Measurements from ENCODE around the gene MRPL28.
"Not testable (repeated sequence)": the region's sequence is repeated elsewhere in the genome, so short reads cannot be mapped to it uniquely, and the experiment has no call there.

The MRPL28 gene

DNA sequence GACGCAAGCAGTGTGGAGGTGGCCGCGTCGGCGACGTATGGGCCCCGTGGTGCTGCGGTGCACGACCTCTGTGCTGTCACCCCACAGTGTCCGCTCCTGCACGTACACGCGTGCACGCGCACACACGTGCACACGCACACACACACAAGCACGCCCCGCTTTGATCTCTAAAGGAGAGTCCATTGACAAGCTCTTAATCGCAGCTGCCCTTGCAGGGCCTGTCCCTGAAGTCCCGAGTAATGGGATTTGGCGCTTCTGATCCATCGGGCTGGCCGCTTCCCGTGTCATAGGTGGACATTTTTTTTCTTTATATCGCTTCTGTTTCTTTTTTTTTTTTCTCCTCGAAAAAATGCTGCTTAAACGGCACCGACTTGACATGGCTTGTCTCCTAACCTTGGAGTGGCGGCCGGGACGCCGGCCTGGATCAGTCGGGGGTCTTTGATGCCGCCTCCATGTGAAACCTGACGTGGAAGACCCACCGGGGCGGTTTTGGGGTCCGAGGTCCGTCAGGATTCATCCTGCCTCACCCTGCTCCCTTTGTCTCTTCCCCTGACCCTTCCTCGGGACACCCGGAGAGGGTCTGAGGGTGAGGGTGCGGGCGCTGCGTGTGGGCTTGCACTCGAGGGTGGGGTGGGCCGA lies 9.5 kb downstream of the MRPL28 start:
- in situ Hi-C loops (cut with HindIII; ENCODE audit: low sequenced_read_pairs), result no loop called here

DNA sequence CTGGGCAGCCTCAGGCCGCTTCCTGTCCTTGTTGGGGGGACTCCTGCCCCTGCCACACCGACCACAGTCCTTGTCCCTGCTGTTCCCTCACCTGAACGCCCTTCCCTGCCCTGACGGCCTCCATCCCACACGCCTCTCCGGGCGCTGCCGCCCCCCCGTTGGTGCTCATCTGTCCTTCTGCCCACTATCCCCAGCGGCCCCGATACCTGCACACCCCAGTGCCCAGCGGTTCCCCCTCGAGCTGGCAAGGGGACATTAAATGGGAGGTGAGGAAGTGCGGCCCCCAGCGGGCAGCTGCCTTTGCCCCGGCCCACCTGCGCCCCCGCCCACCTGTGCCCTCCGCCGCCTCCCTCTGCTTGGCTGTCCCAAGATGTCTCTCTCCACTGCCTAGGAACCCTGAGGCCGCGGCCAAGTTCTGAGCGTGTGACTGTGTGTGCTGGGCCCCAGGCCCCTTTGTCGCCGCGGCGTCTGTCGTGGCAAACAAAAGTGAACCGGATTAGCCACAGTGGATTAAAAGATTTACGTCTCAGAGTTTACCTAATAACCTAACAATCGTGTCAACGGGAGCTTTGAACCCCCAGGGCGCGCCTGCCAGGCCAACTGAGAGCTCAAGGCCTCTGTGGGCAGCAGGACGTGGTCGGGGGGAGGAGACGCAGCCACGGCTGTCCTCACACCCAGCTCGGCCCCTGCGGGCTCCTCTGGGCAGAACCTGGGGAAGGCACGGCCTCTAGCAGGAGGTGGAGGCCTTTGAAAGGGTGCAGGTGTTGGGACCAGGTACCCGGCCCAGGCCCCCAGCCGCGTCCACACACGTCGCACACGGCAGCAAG lies 10.3 kb downstream of the MRPL28 start:
- in situ Hi-C loops (cut with HindIII; ENCODE audit: low sequenced_read_pairs), result no loop called here

DNA sequence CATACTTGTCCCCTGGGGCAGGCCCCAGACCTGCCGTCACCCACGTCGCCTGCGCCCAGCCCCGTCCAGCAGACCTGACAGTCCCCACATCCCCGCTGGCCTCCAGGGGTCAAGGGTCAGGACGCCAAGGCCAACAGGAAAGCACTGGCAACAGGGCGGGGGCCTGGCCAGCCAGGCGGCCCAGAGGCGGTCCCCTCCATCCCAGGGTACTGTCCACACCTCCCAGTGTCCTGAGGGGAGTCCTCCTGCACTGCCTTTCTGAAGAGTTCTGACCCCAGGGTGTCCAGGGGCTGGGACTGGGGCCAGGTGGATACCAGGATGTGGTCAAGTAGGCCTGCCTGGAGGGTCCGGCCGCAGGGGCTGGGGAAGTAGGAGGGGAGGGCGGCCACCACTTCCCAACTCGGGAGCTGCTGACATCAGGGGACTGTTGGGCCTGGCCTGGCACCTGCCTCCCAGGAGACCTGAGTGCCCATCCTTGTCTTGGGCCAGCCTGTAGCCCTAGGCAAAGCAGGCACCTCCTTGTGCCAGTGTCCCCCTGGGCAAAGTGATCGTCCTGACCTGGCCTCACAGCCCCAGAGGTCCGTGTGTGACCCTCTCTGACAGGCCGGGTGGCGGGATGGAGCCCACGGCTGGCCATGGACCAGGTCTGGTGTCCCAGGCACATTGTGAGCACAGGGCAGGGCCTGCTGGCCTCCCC lies 11.1 kb downstream of the MRPL28 start:
- in situ Hi-C loops (cut with HindIII; ENCODE audit: low sequenced_read_pairs), result no loop called here

DNA sequence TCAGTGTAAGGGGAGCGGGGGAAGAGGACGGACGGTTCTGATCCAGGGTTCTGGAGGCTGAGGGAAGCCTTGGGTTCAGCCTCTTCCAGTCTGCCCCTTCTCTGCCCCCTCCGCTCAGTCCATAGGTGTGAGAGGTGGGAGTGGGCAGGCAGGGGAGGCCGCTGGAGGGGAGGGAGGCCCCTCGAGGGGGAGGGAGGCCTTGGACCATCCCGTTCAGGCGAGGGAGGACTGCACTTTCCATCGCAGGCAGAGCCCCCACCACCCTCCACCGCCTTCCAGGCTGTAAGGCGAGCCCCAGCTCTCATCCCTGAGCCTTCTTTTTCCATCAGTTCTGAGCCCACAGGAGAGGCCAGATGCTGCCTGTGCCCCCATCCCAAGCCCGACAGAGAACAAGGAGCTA lies 13.6 kb downstream of the MRPL28 start:
- in situ Hi-C loops (cut with HindIII; ENCODE audit: low sequenced_read_pairs), result no loop called here

DNA sequence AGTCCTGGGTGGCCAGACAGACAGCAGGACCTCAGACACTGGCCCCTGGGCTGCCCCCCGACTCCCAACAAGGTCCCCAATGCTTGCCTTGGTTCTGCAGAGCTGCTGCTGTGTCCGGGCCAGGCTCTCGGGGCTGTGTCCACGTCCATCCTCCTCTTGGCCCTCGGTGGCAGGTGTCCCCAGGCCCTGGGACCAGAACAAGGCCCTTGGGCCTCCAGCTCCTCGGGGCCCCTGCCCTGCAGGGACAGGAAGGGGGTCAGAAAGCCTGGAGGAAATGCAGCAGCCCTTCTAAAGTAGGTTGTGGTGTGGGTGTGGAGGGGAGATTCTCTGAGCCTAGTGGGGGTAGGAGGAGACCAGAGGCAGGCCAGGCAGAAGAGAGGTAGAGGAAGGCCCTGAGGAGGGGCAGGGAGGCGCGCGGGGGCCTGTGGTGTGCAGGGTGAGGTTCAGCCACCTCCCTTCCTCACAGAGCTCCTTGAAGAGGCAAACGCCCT lies 15.3 kb downstream of the MRPL28 start:
- in situ Hi-C loops (cut with HindIII; ENCODE audit: low sequenced_read_pairs), result no loop called here

DNA sequence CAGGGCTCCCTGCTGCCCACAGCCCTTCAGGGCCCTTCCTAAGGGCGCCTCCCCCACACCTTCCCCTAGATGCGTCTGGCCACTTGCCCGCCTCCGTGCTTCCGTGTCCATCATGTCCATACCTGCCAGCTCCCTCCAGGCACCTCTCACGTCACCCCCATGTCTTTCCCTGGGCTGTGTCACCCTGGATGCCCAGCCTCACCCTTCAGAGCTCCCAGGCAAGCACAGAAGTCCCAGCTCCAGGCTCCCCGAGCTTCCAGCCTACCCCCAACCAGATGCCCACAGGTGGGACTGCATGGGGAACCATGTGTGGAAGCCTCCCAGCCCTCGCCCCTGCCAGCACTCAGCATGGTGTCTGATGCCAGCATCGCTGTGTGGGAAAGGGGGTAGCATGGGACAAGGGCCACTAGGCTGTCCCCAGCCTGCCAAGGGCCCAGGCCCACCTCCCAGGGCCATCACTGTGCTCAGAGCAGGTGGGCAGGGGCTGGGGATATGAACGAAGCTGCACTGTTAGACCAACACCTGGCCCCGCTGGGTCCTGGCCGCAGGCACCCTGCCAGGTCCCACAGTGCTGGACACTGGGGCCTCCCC lies 16.0 kb downstream of the MRPL28 start:
- in situ Hi-C loops (cut with HindIII; ENCODE audit: low sequenced_read_pairs), result no loop called here

DNA sequence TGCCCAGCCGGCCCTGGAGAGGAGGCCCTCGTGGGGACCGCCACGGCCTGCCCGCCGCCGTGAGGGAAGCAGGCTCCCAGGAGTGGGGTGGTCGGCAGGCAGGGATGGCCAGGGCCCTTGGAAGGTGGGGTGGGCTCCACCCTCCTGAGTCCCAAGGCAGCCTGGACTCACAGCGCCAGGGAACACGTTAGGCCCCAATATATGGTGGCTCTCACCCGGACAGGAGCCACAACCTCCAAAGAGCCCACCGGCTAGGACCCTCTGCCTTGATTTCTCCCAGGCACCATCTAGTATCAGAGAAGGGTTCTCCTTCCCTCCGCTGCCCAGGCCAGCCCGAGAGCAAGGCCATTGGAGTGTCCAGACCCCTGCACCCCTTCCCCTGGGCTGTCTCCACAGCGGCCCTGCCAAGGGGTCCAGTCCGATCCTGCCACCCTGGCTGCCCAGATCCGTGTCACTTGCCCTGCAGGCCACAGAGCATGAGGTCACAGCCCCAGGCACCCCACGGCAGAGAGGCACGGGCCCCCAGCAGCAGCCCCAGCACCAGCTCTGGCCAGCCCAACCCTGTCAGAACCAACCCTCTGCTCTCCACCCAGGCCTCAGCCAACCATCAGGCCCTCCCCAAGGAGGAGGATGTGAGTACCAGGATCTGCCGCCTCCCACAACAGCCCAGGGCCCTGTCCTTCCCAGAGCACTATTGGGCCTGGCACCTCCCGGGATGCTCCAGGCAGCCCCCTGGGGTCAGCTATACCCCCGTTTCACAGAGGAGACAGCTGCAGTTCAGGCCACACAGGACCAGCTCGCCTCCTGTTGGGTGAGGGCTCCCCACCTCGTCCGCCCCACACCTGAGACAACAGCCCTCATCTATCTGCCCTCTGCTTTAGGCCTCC lies 16.7 kb downstream of the MRPL28 start:
- in situ Hi-C loops (cut with HindIII; ENCODE audit: low sequenced_read_pairs), result no loop called here

DNA sequence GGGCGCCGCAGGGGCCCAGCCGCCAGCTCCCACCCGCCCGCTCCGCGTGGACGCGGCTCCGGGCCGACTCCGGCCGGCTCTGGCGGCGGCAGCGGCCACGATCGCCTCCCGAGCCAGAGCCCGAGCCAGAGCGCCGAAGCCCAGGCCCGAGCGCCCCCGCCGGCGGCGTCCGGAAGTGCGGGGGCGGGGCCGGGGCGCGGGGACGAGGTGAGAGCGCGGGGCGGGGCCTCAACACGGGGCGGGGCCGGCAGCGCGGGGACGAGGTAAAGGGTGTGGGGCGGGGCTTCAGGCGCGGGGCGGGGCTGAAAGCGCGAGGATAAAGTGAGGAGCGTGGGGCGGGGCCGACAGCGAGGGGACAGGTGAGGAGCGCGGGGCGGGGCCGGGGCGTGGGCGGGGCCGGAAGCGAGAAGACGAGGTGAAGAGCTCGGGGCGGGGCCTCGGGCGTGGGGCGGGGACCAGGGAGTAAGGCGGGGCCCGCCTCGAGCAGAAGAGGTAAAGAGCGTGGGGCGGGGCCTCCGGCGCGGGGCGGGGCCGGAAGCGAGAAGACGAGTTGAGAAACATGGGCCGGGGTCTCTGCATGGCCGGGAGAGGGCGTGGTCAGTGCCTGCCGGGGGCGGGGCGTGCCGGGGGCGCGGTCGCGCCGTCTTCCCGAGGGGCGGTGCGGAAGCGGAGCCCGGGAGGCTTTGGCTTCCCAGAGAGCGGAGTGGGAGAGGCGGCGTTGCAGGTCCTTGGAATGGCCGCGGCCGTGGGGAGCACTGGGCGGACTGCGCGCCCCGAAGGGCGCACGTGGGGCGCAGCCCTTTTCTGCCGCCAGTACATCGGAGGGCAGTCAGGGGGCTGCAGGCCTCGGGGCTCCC lies 17.6 kb downstream of the MRPL28 start, which contains the start of gene AXIN1:
AXIN1 (minus strand) TSS at position 177 of the 857 bp plus-strand sequence. CDS start 5,698 bp downstream, outside the sequence.
- in situ Hi-C loops (cut with HindIII; ENCODE audit: low sequenced_read_pairs), result no loop called here

DNA sequence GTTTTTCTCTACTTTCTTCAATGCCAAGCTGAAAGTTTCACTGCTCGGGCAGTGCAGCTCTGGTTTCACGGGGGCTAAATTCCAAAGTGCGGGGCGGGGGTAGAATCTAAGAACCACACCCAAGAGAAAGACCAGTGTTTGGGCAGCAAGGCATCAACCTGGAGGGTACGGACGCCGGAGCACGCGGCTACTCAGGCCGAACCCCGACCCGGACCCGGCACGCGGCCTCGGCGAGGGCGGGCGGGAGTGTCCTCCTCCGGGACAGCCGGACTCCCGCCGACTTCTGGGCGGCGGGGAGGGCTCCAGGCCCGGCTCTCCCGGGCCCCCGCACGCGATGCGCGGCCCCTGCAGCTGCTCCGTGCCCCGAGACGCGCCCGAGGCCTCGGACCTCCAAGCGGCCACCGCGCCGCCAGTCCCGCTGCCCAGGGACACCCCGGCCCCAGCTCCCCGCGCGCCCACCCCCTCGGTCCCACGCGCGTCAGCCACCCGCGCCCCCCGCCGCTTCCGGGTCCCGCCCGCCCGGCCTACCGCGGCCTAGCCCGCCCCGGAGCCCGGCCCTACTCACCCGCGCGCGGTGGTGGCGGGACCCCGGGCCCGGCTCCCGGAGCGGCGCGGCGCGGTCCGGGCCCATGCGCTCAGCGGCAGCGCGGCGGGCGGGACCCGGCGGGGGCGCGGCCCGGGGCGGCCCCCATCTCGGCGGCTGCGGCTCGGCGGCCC lies 18.4 kb downstream of the MRPL28 start:
- in situ Hi-C loops (cut with HindIII; ENCODE audit: low sequenced_read_pairs), result no loop called here

DNA sequence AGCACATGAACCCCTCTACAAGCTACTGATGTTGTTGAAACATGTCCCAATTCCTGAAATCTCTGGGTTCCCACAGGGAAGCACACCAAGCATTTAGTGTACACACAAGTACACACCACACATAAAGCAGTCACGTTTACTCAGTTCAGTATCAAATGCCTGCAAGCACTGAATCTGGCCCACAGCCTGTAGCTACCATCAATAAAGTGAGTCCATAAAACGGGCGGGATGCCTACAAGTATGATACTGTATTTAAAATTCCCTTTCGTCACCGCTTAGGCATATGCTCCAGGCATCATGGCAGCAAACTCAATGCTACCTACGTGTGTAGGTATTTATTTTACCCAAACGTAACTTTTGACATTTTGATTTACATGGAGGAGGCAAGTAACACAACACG lies 20.1 kb downstream of the MRPL28 start:
- in situ Hi-C loops (cut with HindIII; ENCODE audit: low sequenced_read_pairs), result no loop called here

DNA sequence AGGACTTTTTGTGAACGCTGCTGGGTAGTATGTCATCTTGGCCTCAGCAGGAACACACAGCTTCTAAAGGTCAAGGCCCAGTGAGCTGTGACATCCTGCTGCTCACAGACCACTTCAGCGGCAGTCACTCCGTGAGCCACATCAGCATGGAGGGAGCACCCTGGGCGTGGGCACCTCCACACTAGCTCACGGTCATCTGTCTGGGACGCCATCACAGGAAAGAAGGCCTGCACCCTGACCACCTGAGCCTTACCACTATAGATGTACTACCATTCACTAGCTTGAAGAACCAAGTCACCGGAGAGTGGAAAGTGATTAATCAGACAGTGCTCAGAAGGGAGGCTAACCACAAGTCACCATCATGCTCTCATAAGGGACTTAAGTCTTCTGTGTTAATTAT lies 21.1 kb downstream of the MRPL28 start:
- in situ Hi-C loops (cut with HindIII; ENCODE audit: low sequenced_read_pairs), result no loop called here

DNA sequence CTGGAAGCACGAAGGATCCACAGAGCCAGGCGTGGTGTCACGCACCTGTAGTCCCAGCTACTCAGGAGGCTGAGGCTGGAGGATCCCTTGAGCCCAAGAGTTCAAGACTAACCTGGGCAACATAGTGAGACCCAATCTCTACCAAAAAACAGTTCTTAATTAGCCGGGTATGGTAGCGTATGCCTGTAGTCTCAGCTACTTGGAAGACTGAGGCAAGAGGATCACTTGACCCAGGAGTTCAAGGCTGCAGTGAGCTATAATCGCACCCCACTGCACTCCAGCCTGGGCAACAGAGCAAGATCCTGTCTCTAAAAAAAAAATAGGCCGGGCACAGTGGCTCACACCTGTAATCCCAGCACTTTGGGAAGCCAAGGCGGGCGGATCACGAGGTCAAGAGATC lies 21.8 kb downstream of the MRPL28 start:
- in situ Hi-C loops (cut with HindIII; ENCODE audit: low sequenced_read_pairs), result not testable (repeated sequence)

DNA sequence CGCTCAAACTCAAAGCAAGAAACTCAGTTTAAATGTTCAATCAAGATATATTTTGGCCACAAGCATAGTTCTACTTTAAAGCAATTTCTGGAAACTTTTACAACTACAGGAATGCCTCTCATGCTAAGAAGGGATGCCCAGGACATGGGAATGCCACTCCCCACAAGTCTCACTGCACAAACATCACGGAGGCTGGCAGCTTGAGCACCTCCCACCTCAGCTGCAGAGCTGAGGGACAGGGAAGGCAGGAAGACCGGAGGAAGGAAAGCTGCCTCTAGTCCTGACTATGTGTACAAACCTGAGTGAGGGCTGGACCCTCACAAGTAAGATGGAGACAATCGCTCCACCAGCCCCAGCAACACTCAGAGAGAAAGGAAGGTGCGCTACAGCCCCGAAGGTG lies 23.1 kb downstream of the MRPL28 start:
- in situ Hi-C loops (cut with HindIII; ENCODE audit: low sequenced_read_pairs), result no loop called here

DNA sequence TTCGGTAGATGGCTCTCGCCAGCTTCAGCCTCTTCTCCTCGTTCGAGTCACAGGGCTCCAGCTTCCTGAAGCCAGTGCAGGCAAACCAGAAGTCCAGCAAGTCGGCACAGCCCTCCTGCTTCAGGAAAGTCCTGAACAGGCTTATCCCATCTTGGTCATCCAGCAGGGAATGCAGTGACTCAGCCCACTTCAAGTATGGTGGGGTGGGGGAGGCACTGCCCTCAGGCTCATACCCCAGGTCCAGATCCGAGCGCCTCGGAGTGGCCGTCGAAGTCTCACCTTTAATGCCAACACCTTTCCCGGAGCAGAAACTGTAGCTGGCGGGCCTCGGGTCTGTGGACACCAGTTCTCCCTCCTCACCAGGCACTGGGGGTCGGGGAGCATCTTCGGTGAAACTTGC lies 23.8 kb downstream of the MRPL28 start:
- in situ Hi-C loops (cut with HindIII; ENCODE audit: low sequenced_read_pairs), result no loop called here

DNA sequence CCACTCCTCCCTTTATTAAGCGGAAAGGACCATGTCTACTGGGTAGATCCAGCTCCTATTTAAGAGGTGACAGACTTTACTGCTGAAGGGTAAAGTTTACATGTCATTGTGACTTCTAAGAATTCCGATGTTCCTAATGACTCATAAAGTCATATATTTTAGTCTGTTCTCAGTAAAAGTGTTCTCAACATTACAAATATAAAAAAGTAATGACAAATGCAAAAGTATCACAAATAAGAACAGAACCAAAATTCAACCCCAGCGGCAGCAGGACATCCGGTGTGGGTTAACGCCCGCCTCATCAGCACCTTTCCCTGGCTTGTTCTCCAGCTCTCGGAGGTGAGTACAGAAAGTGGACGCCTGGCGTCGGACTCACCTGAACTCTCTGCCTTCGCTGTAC lies 24.6 kb downstream of the MRPL28 start:
- in situ Hi-C loops (cut with HindIII; ENCODE audit: low sequenced_read_pairs), result no loop called here

DNA sequence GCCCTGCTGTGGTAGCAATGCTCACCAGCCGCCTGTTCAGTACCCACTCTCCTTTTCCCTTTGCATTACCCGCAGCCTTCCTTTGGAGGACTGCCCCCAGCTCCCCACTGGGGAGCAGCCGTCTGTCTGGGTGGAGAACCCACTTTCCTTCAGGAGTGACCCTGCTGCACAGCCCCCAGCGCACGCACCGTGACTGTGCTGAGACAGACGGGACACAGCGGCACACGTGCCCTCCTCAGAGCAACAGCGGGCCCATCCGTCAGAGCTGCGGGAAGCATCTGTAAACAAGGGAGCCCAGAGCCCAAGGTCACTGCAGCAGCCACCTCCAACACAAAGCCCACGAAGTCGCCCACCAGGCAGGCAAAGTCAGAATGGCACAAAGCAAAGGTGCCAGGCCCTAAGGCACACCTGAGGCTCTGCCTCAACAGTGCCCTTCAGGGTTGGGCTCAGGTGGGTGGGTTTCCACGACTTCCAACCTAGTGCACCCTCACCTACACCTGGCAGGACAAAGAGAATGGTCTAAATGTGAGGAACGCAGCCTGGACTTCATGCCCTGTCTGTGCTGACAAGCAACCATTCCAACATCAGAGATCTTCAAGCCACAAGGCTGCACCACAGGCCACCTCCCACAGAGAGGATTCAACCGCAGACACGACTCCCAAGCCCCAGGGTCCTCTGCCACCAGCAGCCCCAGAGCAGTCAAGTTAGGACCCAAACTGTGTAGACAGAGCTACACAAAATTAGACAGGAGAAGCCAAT lies 27.7 kb downstream of the MRPL28 start:
- in situ Hi-C loops (cut with HindIII; ENCODE audit: low sequenced_read_pairs), result no loop called here

DNA sequence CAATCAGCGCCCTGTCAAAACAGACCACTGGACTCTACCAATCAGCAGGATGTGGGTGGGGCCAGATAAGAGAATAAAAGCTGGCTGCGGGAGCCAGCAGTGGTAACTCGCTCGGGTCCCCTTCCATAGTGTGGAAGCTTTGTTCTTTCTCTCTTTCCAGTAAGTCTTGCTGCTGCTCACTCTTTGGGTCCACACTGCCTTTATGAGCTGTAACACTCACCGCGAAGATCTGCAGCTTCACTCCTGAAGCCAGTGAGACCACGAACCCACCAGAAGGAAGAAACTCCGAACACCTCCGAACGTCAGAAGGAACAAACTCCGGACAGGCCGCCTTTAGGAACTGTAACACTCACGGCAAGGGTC lies 28.4 kb downstream of the MRPL28 start:
- in situ Hi-C loops (cut with HindIII; ENCODE audit: low sequenced_read_pairs), result not testable (repeated sequence)
